CD14-positive monocyte (primary cell): ENCODE results near the gene SLC35E4. TPM values are rescaled to one million over a fixed set of nuclear protein-coding genes. Genes with fewer than 3 reads are reported as not detected.

ENCODE experiments used
- DNase-seq, 3 donors: peaks; one replicate each; pipeline ENCODE4 v3.0.0-alpha.2; 2011 to 2022
- H2AFZ ChIP-seq: 2 replicates; pipeline ENCODE4 v1.6.0; 2012; ENCODE audit warnings: mild to moderate bottlenecking, low read depth, low read length, inconsistent platforms; ENCODE audit not compliant: insufficient read depth, poor library complexity, severe bottlenecking
- H3K27ac ChIP-seq, 2 donors: 1 replicate in 1 of 2; 2 replicates in 1 of 2; pipeline ENCODE4 v1.5.1; 2012 to 2013; ENCODE audit warnings: low read length in 2 of 2, control low read depth in 1 of 2, inconsistent platforms in 1 of 2, low read depth in 1 of 2, mild to moderate bottlenecking in 1 of 2
- H3K27me3 ChIP-seq, 2 donors: one replicate each; pipeline versions ENCODE4 v1.6.0 to v1.6.1; 2011 to 2013; ENCODE audit warnings: low read length in 2 of 2; ENCODE audit not compliant: control insufficient read depth in 2 of 2, insufficient read depth in 2 of 2
- H3K36me3 ChIP-seq, 2 donors: replicated peaks in 1 of 2; 1 replicate in 1 of 2; 2 replicates in 1 of 2; pipeline versions ENCODE4 v1.5.1 to v1.6.1; 2012 to 2013; ENCODE audit warnings: low read length in 2 of 2, control low read depth in 1 of 2, inconsistent platforms in 1 of 2, mild to moderate bottlenecking in 1 of 2; ENCODE audit not compliant: insufficient read depth in 2 of 2, control insufficient read depth in 1 of 2
- H3K4me1 ChIP-seq, 2 donors: 1 replicate in 1 of 2; 2 replicates in 1 of 2; pipeline versions ENCODE4 v1.5.1 to v1.6.1; 2012 to 2013; ENCODE audit warnings: low read length in 2 of 2, control low read depth in 1 of 2, inconsistent platforms in 1 of 2, mild to moderate bottlenecking in 1 of 2, moderate library complexity in 1 of 2; ENCODE audit not compliant: insufficient read depth in 2 of 2, control insufficient read depth in 1 of 2
- H3K4me2 ChIP-seq: replicated peaks from 2 replicates; pipeline ENCODE3; 2012; ENCODE audit warnings: low read length, moderate library complexity, mild to moderate bottlenecking; ENCODE audit not compliant: poor library complexity, severe bottlenecking; ENCODE audit errors: extremely low read depth
- H3K4me3 ChIP-seq, 3 experiments: fragments of 200-600 bp in 1 of 3; sonication (generic) in 1 of 3; replicated peaks in 1 of 3; 1 replicate in 2 of 3; 2 replicates in 1 of 3; pipeline ENCODE4 v1.5.1; 2011 to 2013; ENCODE audit warnings: low read length in 3 of 3, mild to moderate bottlenecking in 3 of 3, control low read depth in 2 of 3, low read depth in 2 of 3, inconsistent platforms in 1 of 3, moderate library complexity in 1 of 3
- H3K79me2 ChIP-seq: 2 replicates; pipeline ENCODE4 v1.6.0; 2012; ENCODE audit warnings: mild to moderate bottlenecking, control low read depth, inconsistent platforms, low read length, moderate library complexity; ENCODE audit not compliant: insufficient read depth
- H3K9ac ChIP-seq: 2 replicates; pipeline ENCODE4 v1.6.0; 2017; ENCODE audit warnings: low read length, mild to moderate bottlenecking; ENCODE audit not compliant: insufficient read depth, poor library complexity, severe bottlenecking
- H3K9me3 ChIP-seq, 2 donors: replicated peaks in 1 of 2; 1 replicate in 1 of 2; 2 replicates in 1 of 2; pipeline versions ENCODE4 v1.5.1 to v1.6.1; 2012 to 2013; ENCODE audit warnings: low read length in 2 of 2, control low read depth in 1 of 2; ENCODE audit not compliant: control insufficient read depth in 1 of 2, insufficient read depth in 1 of 2
- H4K20me1 ChIP-seq: 2 replicates; pipeline ENCODE4 v1.6.0; 2012; ENCODE audit warnings: mild to moderate bottlenecking, low read length, control low read depth, moderate library complexity; ENCODE audit not compliant: insufficient read depth
- H3K27ac Mint-ChIP-seq, 7 donors: one replicate each; pipeline ENCODE4 v1.8.0; 2020; ENCODE audit warnings: mild to moderate bottlenecking in 7 of 7, mixed read lengths in 7 of 7, moderate library complexity in 6 of 7, inconsistent platforms in 2 of 7
- H3K27me3 Mint-ChIP-seq, 3 donors: one replicate each; pipeline ENCODE4 v1.8.0; 2021 to 2022; ENCODE audit warnings: low read depth in 3 of 3, mild to moderate bottlenecking in 3 of 3, mixed read lengths in 3 of 3, moderate library complexity in 3 of 3, inconsistent platforms in 1 of 3
- H3K36me3 Mint-ChIP-seq, 2 donors: one replicate each; pipeline ENCODE4 v1.8.0; 2020; ENCODE audit warnings: mixed read lengths in 2 of 2, inconsistent platforms in 1 of 2, mild to moderate bottlenecking in 1 of 2
- H3K4me1 Mint-ChIP-seq: one replicate; pipeline ENCODE4 v1.8.0; 2020; ENCODE audit warnings: mild to moderate bottlenecking, mixed read lengths
- H3K4me3 Mint-ChIP-seq, 2 donors: one replicate each; pipeline ENCODE4 v1.8.0; 2020; ENCODE audit warnings: mild to moderate bottlenecking in 2 of 2, mixed read lengths in 2 of 2, moderate library complexity in 1 of 2
- H3K9me3 Mint-ChIP-seq, 7 donors: one replicate each; pipeline ENCODE4 v1.8.0; 2020 to 2022; ENCODE audit warnings: mixed read lengths in 7 of 7, mild to moderate bottlenecking in 6 of 7, moderate library complexity in 6 of 7, inconsistent platforms in 2 of 7
- CTCF ChIP-seq: fragments of 200-600 bp; IDR thresholded peaks from one replicate; pipeline ENCODE4 v1.8.0; 2022; ENCODE audit warnings: antibody characterized with exemption, mild to moderate bottlenecking
- WGBS: methylation state at CpG from one replicate; pipeline ENCODE4 v1.1.5; 2013; ENCODE audit warnings: missing lambda C conversion rate; ENCODE audit not compliant: insufficient coverage; 5-methylcytosine and 5-hydroxymethylcytosine counted together
- intact Hi-C, 2 donors: fragments of 100-400 bp; cut with micrococcal nuclease; formaldehyde crosslinking; loops; one replicate each; pipeline versions ENCODE4 v1.15.0 to v1.15.1; 2023
- polyA plus RNA-seq, 3 donors: library from polyadenylated mRNA; depleted of rRNA in 1 of 3; unstranded in 2 of 3; stranded (reverse) in 1 of 3; fragments of 300-500 nt in 2 of 3; fragments of >200 nt in 1 of 3; fragmentation: Illumina TruSeq in 2 of 3; gene quantifications; 1 replicate in 2 of 3; 2 replicates in 1 of 3; pipeline ENCODE4 v1.2.3, GENCODE V29; 2012 to 2021

Gene SLC35E4
- polyA plus RNA-seq, 3 donors, result 1.4 to 2.4 (median 1.6) TPM

GRCh38 chr22:30607300-30607930 is 28.2 kb upstream of the SLC35E4 start:
- H3K27ac Mint-ChIP-seq, result peak overlapping the region; percentile 95 to 100 (median 99)
- peaks cover 0 to 4% (median 0%) of the 10 kb centered on the region in 7 donors for H3K9me3 Mint-ChIP-seq
- peaks cover 63% of the 10 kb centered on the region for H3K4me1 Mint-ChIP-seq
- H3K4me2 ChIP-seq, result peak overlapping the region; percentile 87
- no peaks in the 10 kb centered on the region for H3K9me3 ChIP-seq
- peak overlapping the region; percentile 54 for H2AFZ ChIP-seq
- H3K36me3 Mint-ChIP-seq, result peaks cover 6 to 9% of the 10 kb centered on the region in 2 donors
- peak overlapping the region; percentile 14 to 80 (median 43) for H3K4me3 ChIP-seq
- peak overlapping the region; percentile 78 for H3K9ac ChIP-seq
- no peaks in the 10 kb centered on the region for H3K27me3 Mint-ChIP-seq
- H4K20me1 ChIP-seq, result no peaks in the 10 kb centered on the region
- H3K27ac ChIP-seq, result peak overlapping the region; percentile 84 to 97
- no peaks in the 10 kb centered on the region for H3K79me2 ChIP-seq
- H3K4me3 Mint-ChIP-seq, result peak overlapping the region; percentile 84 to 93
- DNase-seq, result no peak
- no peaks in the 10 kb centered on the region for H3K27me3 ChIP-seq
- H3K4me1 ChIP-seq, result peaks cover 61 to 66% of the 10 kb centered on the region in 2 donors
- H3K36me3 ChIP-seq, result no peaks in the 10 kb centered on the region
- WGBS, result no CpG with 5 or more reads among the region's 7 CpGs
- intact Hi-C loops, result loop anchor here in 1 of 2 donors (1.0 to 5.0 kb wide), 3 partner anchors 15 to 360 kb away; partner anchors contain the start of genes MORC2, SLC35E4 and TUG1
- no peak for TF ChIP-seq CTCF

- H3K27ac ChIP-seq, result peak overlapping the region; percentile 90 to 97
- H3K4me1 ChIP-seq, result peaks cover 61 to 66% of the 10 kb centered on the region in 2 donors
- intact Hi-C loops, result loop anchor here in 1 of 2 donors (1.0 to 5.0 kb wide), 3 partner anchors 16 to 359 kb away; partner anchors contain the start of genes MORC2, SLC35E4 and TUG1
- DNase-seq, result no peak
- H2AFZ ChIP-seq, result no peak overlapping the region
- H3K9me3 ChIP-seq, result no peaks in the 10 kb centered on the region
- no peak overlapping the region for H3K9ac ChIP-seq
- WGBS, result 69% methylated on average over 2 of the region's 7 CpGs
- peak overlapping the region in 1 of 3 experiments; percentile 80 for H3K4me3 ChIP-seq
- TF ChIP-seq CTCF, result no peak
- Mint-ChIP-seq H3K4me1 (peaks cover 63% of the 10 kb centered on the region), H3K36me3 (peaks cover 6 to 14% of the 10 kb centered on the region in 2 donors), H3K27ac (peak overlapping the region; percentile 95 to 100 (median 99)), H3K4me3 (peak overlapping the region; percentile 84 to 93), H3K9me3 (peaks cover 0 to 4% (median 0%) of the 10 kb centered on the region in 7 donors), H3K27me3 (no peaks in the 10 kb centered on the region)
- H3K27me3 ChIP-seq, result no peaks in the 10 kb centered on the region
- no peaks in the 10 kb centered on the region for H3K79me2 ChIP-seq
- H4K20me1 ChIP-seq, result no peaks in the 10 kb centered on the region
- H3K36me3 ChIP-seq, result no peaks in the 10 kb centered on the region
- peak overlapping the region; percentile 87 for H3K4me2 ChIP-seq
These were observed 27.6 kb upstream of the SLC35E4 start for GRCh38 chr22:30607939-30608338.
